SU-DHL-6 (cell line): ENCODE data around the gene ACKR3.

Experiments used
- H2AFZ ChIP-seq: fragments of 200-600 bp; sonication (generic); 2 replicates; pipeline ENCODE4 v1.6.1; 2014; ENCODE audit warnings: low read depth, mild to moderate bottlenecking, moderate library complexity, mixed read lengths, antibody characterized with exemption, low read length; ENCODE audit not compliant: severe bottlenecking
- H3F3A ChIP-seq: fragments of 200-600 bp; shearing (Covaris generic); 2 replicates; pipeline ENCODE4 v1.6.0; 2016; ENCODE audit warnings: antibody characterized with exemption, mild to moderate bottlenecking; ENCODE audit not compliant: insufficient read depth
- H3K27ac ChIP-seq: fragments of 200-600 bp; sonication (generic); 2 replicates; pipeline ENCODE4 v1.5.1; 2016; ENCODE audit warnings: low read depth, mild to moderate bottlenecking, low read length, moderate library complexity, mixed read lengths
- H3K27me3 ChIP-seq: fragments of 200-600 bp; sonication (generic), shearing (Covaris generic); 2 replicates; pipeline ENCODE4 v1.6.0; 2014; ENCODE audit warnings: mild to moderate bottlenecking, low read length
- H3K36me3 ChIP-seq: fragments of 200-600 bp; sonication (generic); 2 replicates; pipeline ENCODE4 v1.6.1; 2014; ENCODE audit warnings: mild to moderate bottlenecking, low read length, mixed read lengths
- H3K4me2 ChIP-seq: fragments of 300-600, 200-600 bp; shearing (Covaris generic), sonication (generic); 2 replicates; pipeline ENCODE4 v1.6.0; 2014; ENCODE audit warnings: low read length, low read depth, mild to moderate bottlenecking; ENCODE audit not compliant: poor library complexity, severe bottlenecking
- H3K4me3 ChIP-seq: fragments of 200-600 bp; sonication (generic); 2 replicates; pipeline ENCODE4 v1.5.1; 2014; ENCODE audit warnings: antibody characterized with exemption, low read length, mild to moderate bottlenecking, mixed read lengths; ENCODE audit not compliant: insufficient read depth, poor library complexity, severe bottlenecking
- H3K79me2 ChIP-seq: fragments of 200-600 bp; sonication (generic); 2 replicates; pipeline ENCODE4 v1.6.1; 2014; ENCODE audit warnings: mild to moderate bottlenecking, low read length, moderate library complexity; ENCODE audit not compliant: insufficient read depth
- H3K9ac ChIP-seq: fragments of 200-600 bp; sonication (generic); 2 replicates; pipeline ENCODE4 v1.7.0; 2014; ENCODE audit warnings: mild to moderate bottlenecking, low read length
- H3K9me2 ChIP-seq: fragments of 200-600 bp; sonication (generic); replicated peaks from 2 replicates; pipeline ENCODE4 v1.6.1; 2014; ENCODE audit warnings: low read length; ENCODE audit not compliant: insufficient read depth
- H3K9me3 ChIP-seq: fragments of 200-600 bp; sonication (generic); 2 replicates; pipeline ENCODE4 v1.6.1; 2014; ENCODE audit warnings: low read length, mixed read lengths; ENCODE audit not compliant: insufficient read depth
- H4K20me1 ChIP-seq: fragments of 200-600 bp; sonication (generic); 2 replicates; pipeline ENCODE4 v1.6.1; 2014; ENCODE audit warnings: low read depth, mild to moderate bottlenecking, antibody characterized with exemption, low read length, moderate library complexity, mixed read lengths
- EZH2phosphoT487 ChIP-seq: fragments of 200-600 bp; sonication (generic), shearing (Covaris generic); conservative IDR thresholded peaks from 2 replicates; pipeline ENCODE4 v1.6.1; 2018; ENCODE audit warnings: mild to moderate bottlenecking, antibody characterized with exemption, low read length, moderate library complexity, mixed read lengths
- TF ChIP-seq, protein P1 (sequence below): fragments of 200-600 bp; sonication (generic); IDR thresholded peaks from one replicate; pipeline ENCODE4 v1.5.1; 2017; ENCODE audit warnings: antibody characterized with exemption, mild to moderate bottlenecking, low read length, moderate library complexity; ENCODE audit not compliant: insufficient read depth, poor library complexity, severe bottlenecking

The ACKR3 gene

DNA sequence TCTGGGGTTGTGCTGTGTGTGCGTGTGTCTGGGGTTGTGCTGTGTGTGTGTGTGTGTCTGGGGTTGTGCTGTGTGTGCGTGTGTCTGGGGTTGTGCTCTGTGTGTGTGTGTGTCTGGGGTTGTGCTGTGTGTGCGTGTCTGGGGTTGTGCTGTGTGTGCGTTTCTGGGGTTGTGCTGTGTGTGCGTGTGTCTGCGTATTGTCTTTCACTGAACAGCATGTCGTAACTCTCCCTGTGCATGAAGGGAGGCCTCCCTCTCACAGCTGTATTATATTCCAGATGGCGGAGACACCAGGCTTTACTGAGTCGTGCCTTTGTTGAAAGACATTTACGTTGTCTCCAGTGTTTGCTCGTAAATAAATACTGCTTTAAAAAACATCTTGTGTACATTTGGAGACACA, 5.9 kb downstream of the ACKR3 start:
- H3F3A ChIP-seq = no peaks in the 10 kb centered on the region
- H3K4me2 ChIP-seq = no peak overlapping the region
- no peak overlapping the region for H2AFZ ChIP-seq
- H3K27ac ChIP-seq = no peak overlapping the region
- H3K27me3 ChIP-seq = no peaks in the 10 kb centered on the region
- H3K36me3 ChIP-seq = no peaks in the 10 kb centered on the region
- H3K79me2 ChIP-seq = no peaks in the 10 kb centered on the region
- no peaks in the 10 kb centered on the region for H4K20me1 ChIP-seq
- no peak overlapping the region for H3K9ac ChIP-seq
- no peak overlapping the region for H3K4me3 ChIP-seq
- H3K9me2 ChIP-seq = no peaks in the 10 kb centered on the region
- TF ChIP-seq, protein P1, sequence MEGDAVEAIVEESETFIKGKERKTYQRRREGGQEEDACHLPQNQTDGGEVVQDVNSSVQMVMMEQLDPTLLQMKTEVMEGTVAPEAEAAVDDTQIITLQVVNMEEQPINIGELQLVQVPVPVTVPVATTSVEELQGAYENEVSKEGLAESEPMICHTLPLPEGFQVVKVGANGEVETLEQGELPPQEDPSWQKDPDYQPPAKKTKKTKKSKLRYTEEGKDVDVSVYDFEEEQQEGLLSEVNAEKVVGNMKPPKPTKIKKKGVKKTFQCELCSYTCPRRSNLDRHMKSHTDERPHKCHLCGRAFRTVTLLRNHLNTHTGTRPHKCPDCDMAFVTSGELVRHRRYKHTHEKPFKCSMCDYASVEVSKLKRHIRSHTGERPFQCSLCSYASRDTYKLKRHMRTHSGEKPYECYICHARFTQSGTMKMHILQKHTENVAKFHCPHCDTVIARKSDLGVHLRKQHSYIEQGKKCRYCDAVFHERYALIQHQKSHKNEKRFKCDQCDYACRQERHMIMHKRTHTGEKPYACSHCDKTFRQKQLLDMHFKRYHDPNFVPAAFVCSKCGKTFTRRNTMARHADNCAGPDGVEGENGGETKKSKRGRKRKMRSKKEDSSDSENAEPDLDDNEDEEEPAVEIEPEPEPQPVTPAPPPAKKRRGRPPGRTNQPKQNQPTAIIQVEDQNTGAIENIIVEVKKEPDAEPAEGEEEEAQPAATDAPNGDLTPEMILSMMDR = no peak
- no peak for TF ChIP-seq EZH2phosphoT487
- H3K9me3 ChIP-seq = no peaks in the 10 kb centered on the region

- H4K20me1 ChIP-seq = no peaks in the 10 kb centered on the region
- no peak overlapping the region for H2AFZ ChIP-seq
- H3K27me3 ChIP-seq = no peaks in the 10 kb centered on the region
- H3K9me3 ChIP-seq = no peaks in the 10 kb centered on the region
- H3K36me3 ChIP-seq = no peaks in the 10 kb centered on the region
- no peak overlapping the region for H3K4me3 ChIP-seq
- TF ChIP-seq, protein P1 = no peak
- no peak for TF ChIP-seq EZH2phosphoT487
- H3K27ac ChIP-seq = no peak overlapping the region
- no peak overlapping the region for H3K9ac ChIP-seq
- H3F3A ChIP-seq = no peaks in the 10 kb centered on the region
- no peak overlapping the region for H3K4me2 ChIP-seq
- no peaks in the 10 kb centered on the region for H3K79me2 ChIP-seq
- no peaks in the 10 kb centered on the region for H3K9me2 ChIP-seq
These were observed 6.5 kb downstream of the ACKR3 start for GRCh38 chr2:236576087-236576486.

DNA sequence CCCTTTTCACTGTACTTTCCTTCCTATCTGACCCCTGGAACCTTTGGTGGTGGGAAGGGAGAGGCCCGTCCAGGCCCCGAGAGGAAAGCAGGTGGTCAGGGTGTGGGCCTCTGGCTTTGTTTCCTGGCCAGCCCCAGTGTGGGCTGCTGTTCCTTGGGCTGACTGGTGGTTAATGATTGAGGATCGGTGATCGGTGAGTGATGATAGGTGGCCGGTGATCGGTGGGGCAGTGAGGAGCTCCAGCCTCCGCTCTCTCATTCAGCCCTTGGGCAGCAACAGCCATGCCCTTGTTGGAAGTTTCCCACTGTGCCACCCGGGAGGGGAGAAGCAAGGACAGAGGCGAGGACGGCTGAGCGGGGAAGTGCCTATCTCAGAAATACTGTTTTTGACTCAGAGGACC, 7.3 kb downstream of the ACKR3 start:
- H3K9me3 ChIP-seq = no peaks in the 10 kb centered on the region
- H3K9ac ChIP-seq = no peak overlapping the region
- H4K20me1 ChIP-seq = no peaks in the 10 kb centered on the region

More for the DNA sequence above, 7.3 kb downstream of the ACKR3 start:
- no peaks in the 10 kb centered on the region for H3K27me3 ChIP-seq
- H3F3A ChIP-seq = no peaks in the 10 kb centered on the region
- H3K27ac ChIP-seq = no peak overlapping the region
- H3K36me3 ChIP-seq = no peaks in the 10 kb centered on the region
- TF ChIP-seq EZH2phosphoT487 = no peak
- TF ChIP-seq, protein P1 = no peak
- no peaks in the 10 kb centered on the region for H3K9me2 ChIP-seq
- H3K79me2 ChIP-seq = no peaks in the 10 kb centered on the region
- H3K4me3 ChIP-seq = no peak overlapping the region
- H2AFZ ChIP-seq = no peak overlapping the region
- no peak overlapping the region for H3K4me2 ChIP-seq
